GM19238 (cell line): Measurements from ENCODE around the gene CACNA1S.

Source experiments
- DNase-seq: peaks from one replicate; pipeline ENCODE4 v3.0.0; 2011; ENCODE audit warnings: low spot score; ENCODE audit not compliant: insufficient read length

The CACNA1S gene

GRCh38 chr1:201093962-201094361 lies 18.3 kb downstream of the CACNA1S start:
- DNase-seq = no peak

- DNase-seq = no peak
Measured at GRCh38 chr1:201093561-201093960, 18.7 kb downstream of the CACNA1S start.

GRCh38 chr1:201092738-201093137 lies 19.5 kb downstream of the CACNA1S start:
- DNase-seq = no peak

- no peak for DNase-seq
Measured at GRCh38 chr1:201091256-201091655, 21.0 kb downstream of the CACNA1S start.

- DNase-seq = no peak
Measured at GRCh38 chr1:201090541-201090940, 21.7 kb downstream of the CACNA1S start.

- DNase-seq = no peak
Measured at GRCh38 chr1:201089596-201089995, 22.6 kb downstream of the CACNA1S start.

- no peak for DNase-seq
Measured at GRCh38 chr1:201088901-201089525, 23.2 kb downstream of the CACNA1S start.

- no peak for DNase-seq
Measured at GRCh38 chr1:201088395-201088794, 23.8 kb downstream of the CACNA1S start.

- DNase-seq = peak; percentile 23
Measured at GRCh38 chr1:201085902-201086735, 26.1 kb downstream of the CACNA1S start.

GRCh38 chr1:201084295-201084694 lies 27.9 kb downstream of the CACNA1S start:
- DNase-seq = no peak

- no peak for DNase-seq
Measured at GRCh38 chr1:201083741-201084140, 28.5 kb downstream of the CACNA1S start.

GRCh38 chr1:201080135-201080534 lies 32.1 kb downstream of the CACNA1S start:
- no peak for DNase-seq

GRCh38 chr1:201077736-201078135 lies 34.5 kb downstream of the CACNA1S start:
- no peak for DNase-seq

GRCh38 chr1:201077116-201077515 lies 35.1 kb downstream of the CACNA1S start:
- no peak for DNase-seq

- no peak for DNase-seq
Measured at GRCh38 chr1:201076092-201076491, 36.1 kb downstream of the CACNA1S start.

GRCh38 chr1:201074018-201074417 lies 38.2 kb downstream of the CACNA1S start:
- DNase-seq = no peak

- no peak for DNase-seq
Measured at GRCh38 chr1:201072922-201073321, 39.3 kb downstream of the CACNA1S start.

- no peak for DNase-seq
Measured at GRCh38 chr1:201072149-201072548, 40.1 kb downstream of the CACNA1S start.

GRCh38 chr1:201069636-201070035 lies 42.6 kb downstream of the CACNA1S start:
- DNase-seq = no peak

- no peak for DNase-seq
Measured at GRCh38 chr1:201068976-201069375, 43.2 kb downstream of the CACNA1S start.

GRCh38 chr1:201066986-201067385 lies 45.2 kb downstream of the CACNA1S start:
- no peak for DNase-seq

- no peak for DNase-seq
Measured at GRCh38 chr1:201065686-201066085, 46.5 kb downstream of the CACNA1S start.

GRCh38 chr1:201064806-201065205 lies 47.4 kb downstream of the CACNA1S start:
- DNase-seq = no peak
